HG02763 (cell line): Measurements from ENCODE around the gene SLC28A1.

Experiments
- ATAC-seq: cut with Tn5 transposase; IDR thresholded peaks from one replicate; pipeline ENCODE4 v1.9.1; 2021; ENCODE audit warnings: mild to moderate bottlenecking, moderate library complexity; ENCODE audit not compliant: unreplicated experiment

SLC28A1 gene

GRCh38 chr15:84881520-84881830 lies 3.0 kb upstream of the SLC28A1 start:
- ATAC-seq, result no peak

- no peak for ATAC-seq
Observed at GRCh38 chr15:84883466-84883865, 996 bp upstream of the SLC28A1 start.

GRCh38 chr15:84885801-84886200 lies 1.3 kb downstream of the SLC28A1 start:
- no peak for ATAC-seq

GRCh38 chr15:84886211-84886983 lies 1.9 kb downstream of the SLC28A1 start:
- no peak for ATAC-seq

GRCh38 chr15:84886984-84887299 lies 2.5 kb downstream of the SLC28A1 start:
- no peak for ATAC-seq

- ATAC-seq, result no peak
Observed at GRCh38 chr15:84887938-84888337, 3.5 kb downstream of the SLC28A1 start.

GRCh38 chr15:84888639-84889038 lies 4.2 kb downstream of the SLC28A1 start:
- no peak for ATAC-seq

- no peak for ATAC-seq
Observed at GRCh38 chr15:84889313-84889990, 5.0 kb downstream of the SLC28A1 start.

GRCh38 chr15:84889991-84890669 lies 5.7 kb downstream of the SLC28A1 start:
- no peak for ATAC-seq

- ATAC-seq, result no peak
Observed at GRCh38 chr15:84890670-84891162, 6.3 kb downstream of the SLC28A1 start.

- ATAC-seq, result no peak
Observed at GRCh38 chr15:84891339-84891738, 6.9 kb downstream of the SLC28A1 start.

- no peak for ATAC-seq
Observed at GRCh38 chr15:84892786-84893307, 8.4 kb downstream of the SLC28A1 start.

GRCh38 chr15:84893607-84894006 lies 9.1 kb downstream of the SLC28A1 start:
- ATAC-seq, result no peak

- ATAC-seq, result no peak
Observed at GRCh38 chr15:84894736-84895425, 10.4 kb downstream of the SLC28A1 start.

GRCh38 chr15:84898761-84899160 lies 14.3 kb downstream of the SLC28A1 start:
- no peak for ATAC-seq

GRCh38 chr15:84899750-84900149 lies 15.3 kb downstream of the SLC28A1 start:
- ATAC-seq, result no peak

GRCh38 chr15:84901540-84901939 lies 17.1 kb downstream of the SLC28A1 start:
- ATAC-seq, result no peak

GRCh38 chr15:84903751-84904150 lies 19.3 kb downstream of the SLC28A1 start:
- no peak for ATAC-seq

GRCh38 chr15:84904419-84904818 lies 20.0 kb downstream of the SLC28A1 start:
- no peak for ATAC-seq

- ATAC-seq, result no peak
Observed at GRCh38 chr15:84905016-84905916, 20.8 kb downstream of the SLC28A1 start.
